GM19452 (cell line): ENCODE measurements around the gene INO80E.
"Not testable (repeated sequence)": the region's sequence is repeated elsewhere in the genome, so short reads cannot be mapped to it uniquely, and the experiment has no call there.

Source experiments
- ATAC-seq: cut with Tn5 transposase; IDR thresholded peaks from one replicate; pipeline ENCODE4 v1.9.1; 2021; ENCODE audit not compliant: unreplicated experiment

The INO80E gene

DNA sequence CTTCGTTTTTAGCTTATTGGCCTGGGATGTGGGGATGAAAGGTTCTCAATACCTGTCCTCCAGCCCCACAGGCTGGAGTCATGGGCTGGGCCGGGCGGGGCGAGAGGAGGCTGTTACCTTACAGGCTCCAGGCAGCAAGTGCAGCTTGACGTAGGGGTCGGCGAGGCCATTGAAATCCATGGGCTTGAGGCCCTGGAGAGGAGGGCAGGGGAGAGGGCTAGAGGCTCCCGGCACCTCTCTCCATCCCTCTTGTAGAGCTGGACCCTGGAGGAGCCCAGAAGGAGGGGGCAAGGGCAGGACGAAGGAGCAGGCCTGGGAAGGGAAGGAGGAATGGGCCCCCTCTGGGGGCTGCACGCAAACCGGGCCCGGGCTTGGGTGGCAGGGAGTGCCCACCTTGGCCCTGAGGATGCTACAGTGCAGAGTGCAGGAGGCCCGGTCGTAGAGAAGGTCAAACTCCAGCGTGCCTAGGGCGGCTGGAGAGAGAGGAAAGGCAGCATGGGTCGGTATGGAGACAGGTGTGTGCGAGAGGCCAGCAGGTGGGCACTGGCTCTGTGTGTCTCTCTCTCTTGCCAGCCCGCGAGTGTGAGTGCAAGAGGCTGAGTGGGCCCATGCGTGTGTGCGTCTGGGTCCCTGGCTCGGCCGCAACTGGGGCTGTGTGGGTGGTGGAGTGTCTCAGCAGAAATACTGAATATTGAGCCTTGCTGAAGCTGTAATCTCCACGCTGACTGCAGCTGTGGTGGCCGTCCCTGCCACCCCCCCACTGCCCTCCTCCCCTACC lies 13.2 kb downstream of the INO80E start:
- no peak for ATAC-seq

GRCh38 chr16:30009990-30010843 lies 14.2 kb downstream of the INO80E start:
- no peak for ATAC-seq

- ATAC-seq: no peak
These were observed 15.0 kb downstream of the INO80E start, which contains the start of gene DOC2A for GRCh38 chr16:30010844-30011713. TSS of gene DOC2A (minus strand) at chr16:30011027. CDS start at chr16:30010222, 805 bp downstream.

GRCh38 chr16:30011714-30012504 lies 15.9 kb downstream of the INO80E start:
- ATAC-seq: no peak

- not testable (repeated sequence) for ATAC-seq
These were observed 16.6 kb downstream of the INO80E start for GRCh38 chr16:30012598-30012997.

- not testable (repeated sequence) for ATAC-seq
These were observed 19.4 kb downstream of the INO80E start for GRCh38 chr16:30015450-30015849.

- no peak for ATAC-seq
These were observed 20.7 kb downstream of the INO80E start for GRCh38 chr16:30016555-30017276.

DNA sequence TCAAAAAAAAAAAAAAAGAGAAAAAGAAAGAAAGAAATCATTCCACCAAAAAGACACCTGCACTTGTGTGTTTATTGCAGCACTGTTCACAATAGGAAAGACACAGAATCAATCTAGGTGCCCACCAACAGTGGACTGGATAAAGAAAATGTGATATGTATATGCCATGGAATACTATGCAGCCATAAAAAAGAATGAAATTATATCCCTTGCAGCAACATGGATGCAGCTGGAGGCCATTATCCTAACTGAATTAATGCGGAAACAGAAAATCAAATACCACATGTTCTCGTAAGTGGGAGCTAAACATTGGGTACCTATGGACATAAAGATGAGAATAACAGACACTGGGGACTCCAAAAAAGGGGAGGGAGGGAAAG lies 21.2 kb downstream of the INO80E start:
- no peak for ATAC-seq

- ATAC-seq: not testable (repeated sequence)
These were observed 21.9 kb downstream of the INO80E start for GRCh38 chr16:30017937-30018336.

DNA sequence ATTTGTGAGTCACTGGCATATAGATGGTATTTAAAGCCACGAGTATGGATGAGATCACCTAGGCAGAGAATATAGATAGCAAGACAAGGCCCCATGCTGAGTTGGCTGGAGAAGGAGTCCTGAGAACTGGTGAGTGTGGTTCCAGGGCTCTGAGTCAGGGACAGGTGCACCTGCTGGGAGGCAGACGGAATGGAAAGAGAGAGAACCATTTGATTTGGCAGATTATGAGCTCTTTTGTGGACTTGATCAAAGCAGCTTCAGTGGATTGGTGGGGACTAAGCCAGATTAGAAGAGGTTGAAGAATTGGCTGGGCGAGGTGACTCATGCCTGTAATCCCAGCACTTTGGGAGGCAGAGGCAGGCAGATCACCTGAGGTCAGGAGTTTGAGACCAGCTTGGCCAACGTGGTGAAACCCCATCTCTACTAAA lies 22.7 kb downstream of the INO80E start:
- ATAC-seq: no peak

GRCh38 chr16:30022887-30023286 lies 26.8 kb downstream of the INO80E start, which contains the start of gene C16orf92:
TSS of gene C16orf92 (plus strand) at chr16:30023198. CDS start at chr16:30023341, 143 bp downstream.
- no peak for ATAC-seq

- ATAC-seq: no peak
These were observed 27.5 kb downstream of the INO80E start for GRCh38 chr16:30023586-30023985.

- no peak for ATAC-seq
These were observed 28.4 kb downstream of the INO80E start for GRCh38 chr16:30024451-30024850.

GRCh38 chr16:30025156-30025555 lies 29.1 kb downstream of the INO80E start:
- ATAC-seq: no peak

DNA sequence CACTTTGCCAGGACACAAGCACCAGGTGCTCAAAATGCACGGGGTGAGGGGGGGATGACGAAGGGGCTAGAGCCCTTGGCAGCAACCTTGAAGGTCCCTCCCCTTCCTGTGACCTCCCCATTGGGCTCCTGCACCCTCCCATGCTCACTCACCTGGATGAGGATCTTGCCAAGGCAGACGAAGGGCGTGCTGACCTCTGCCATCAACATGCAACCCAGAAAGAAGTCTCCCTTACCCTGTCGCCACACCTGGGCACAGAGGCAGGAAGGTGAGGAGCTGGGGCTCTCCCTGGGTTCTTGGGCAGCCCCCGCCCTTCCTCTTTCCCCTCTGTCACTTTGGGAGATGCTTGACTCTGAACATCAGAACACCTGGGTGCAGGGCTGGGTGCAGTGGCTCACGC lies 29.5 kb downstream of the INO80E start:
- ATAC-seq: no peak

DNA sequence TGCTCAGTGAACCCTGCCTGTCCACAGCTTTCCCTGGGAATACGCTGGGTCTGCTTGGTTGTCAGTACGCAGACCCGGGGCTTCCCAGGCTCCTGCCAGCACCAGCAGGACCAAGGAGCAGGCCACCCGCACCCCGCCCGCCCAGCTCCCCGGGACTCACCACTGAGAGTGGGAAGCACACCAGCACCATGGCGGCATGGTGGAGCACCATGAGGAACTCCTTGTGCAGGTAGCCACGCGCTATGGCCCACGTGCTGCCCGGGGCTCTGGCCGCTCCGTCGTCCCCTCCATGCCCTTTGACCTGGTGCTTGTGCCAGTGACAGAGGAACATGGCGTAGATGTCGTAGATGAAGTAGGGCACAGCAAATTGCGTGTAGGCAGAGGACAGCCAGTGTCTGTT lies 30.4 kb downstream of the INO80E start:
- no peak for ATAC-seq

GRCh38 chr16:30027588-30028437 lies 31.8 kb downstream of the INO80E start:
- no peak for ATAC-seq

DNA sequence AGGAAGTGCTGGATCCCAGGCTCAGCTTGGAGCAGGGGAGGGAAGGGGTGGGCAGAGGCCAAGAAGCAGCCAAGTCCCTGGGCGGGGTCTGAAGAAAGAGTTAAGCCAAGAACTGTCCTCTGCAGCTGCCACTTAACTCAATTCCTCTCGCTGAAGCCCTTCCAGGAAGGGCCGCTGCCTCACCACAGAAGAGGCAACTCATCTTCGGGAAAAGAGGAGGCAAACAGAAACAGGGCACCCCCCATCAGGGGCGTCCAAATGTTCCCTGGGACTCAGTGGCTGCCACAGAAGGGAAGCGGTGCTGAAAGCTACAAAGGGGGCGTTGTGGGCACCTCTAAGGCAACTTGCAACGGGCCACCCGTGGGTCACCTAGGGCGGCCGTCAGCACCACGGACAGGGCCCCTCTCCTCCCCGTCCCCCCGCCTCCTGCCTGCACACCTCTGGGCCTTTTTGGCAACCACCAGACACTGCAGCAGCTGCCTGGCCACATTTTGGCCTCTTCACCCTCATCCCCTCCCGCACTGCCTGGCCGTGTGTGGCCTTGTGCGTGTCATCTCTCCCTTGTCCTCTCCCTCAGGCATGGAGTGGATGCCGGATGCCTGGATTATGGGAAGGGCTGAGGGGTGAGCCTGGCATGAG lies 32.5 kb downstream of the INO80E start:
- no peak for ATAC-seq
